ENCODE measurements around the gene CEP112. TPM values are rescaled to one million over a fixed set of nuclear protein-coding genes. Genes with fewer than 3 reads are reported as not detected.
A peak's percentile ranks its signal among the peaks of the same experiment; 100 is the strongest.

The CEP112 gene
- total and polyA plus RNA-seq, 2 of the 13 experiments (the other 11 are each of a cell fraction or from before 2014, with no cell fraction given), result 1.2 to 3.4 TPM

- TF ChIP-seq ZNF296 (CRISPR knock-in tag; conservative IDR thresholded peaks at IDR 0.05), result no peak
- TF ChIP-seq MTA1 (CRISPR knock-in tag; IDR thresholded peaks at IDR 0.05; ENCODE audit: borderline replicate concordance), result no peak
- no peak for TF ChIP-seq HMG20B (CRISPR knock-in tag; conservative IDR thresholded peaks at IDR 0.05)
- no peak for TF ChIP-seq CEBPZ (IDR thresholded peaks at IDR 0.05; ENCODE audit: low read length)
- TF ChIP-seq ZNF598 (CRISPR knock-in tag; IDR thresholded peaks at IDR 0.05; ENCODE audit: borderline replicate concordance), result no peak
- no peak for TF ChIP-seq ZNF225 (CRISPR knock-in tag; IDR thresholded peaks at IDR 0.05)
- no peak for TF ChIP-seq TP53 (CRISPR knock-in tag; conservative IDR thresholded peaks at IDR 0.05)
- TF ChIP-seq HNRNPL (IDR thresholded peaks at IDR 0.05; ENCODE audit: low read depth, low read length), result no peak
- peak; percentile 93 for TF ChIP-seq ARID5B (CRISPR knock-in tag; IDR thresholded peaks at IDR 0.05)
- no peak for TF ChIP-seq PAX8 (CRISPR knock-in tag; IDR thresholded peaks at IDR 0.05; ENCODE audit: borderline replicate concordance)
- peak; percentile 97 for TF ChIP-seq FOSL2 (CRISPR knock-in tag; IDR thresholded peaks at IDR 0.05)
- TF ChIP-seq AKNA (CRISPR knock-in tag; IDR thresholded peaks at IDR 0.05; ENCODE audit: borderline replicate concordance), result no peak
- TF ChIP-seq STAT5B (CRISPR knock-in tag; IDR thresholded peaks at IDR 0.05), result no peak
- peak; percentile 63; the same call in 1 of the 2 replicates for TF ChIP-seq YEATS2 (CRISPR knock-in tag; IDR thresholded peaks at IDR 0.05; ENCODE audit: borderline replicate concordance)
- no peak for TF ChIP-seq NR2C2 (CRISPR knock-in tag; IDR thresholded peaks at IDR 0.05; ENCODE audit: borderline replicate concordance)
Measured at GRCh38 chr17:65627891-65628643, 563.9 kb downstream of the CEP112 start (continued).

All from HepG2 (cell line).